Transverse colon (tissue), 4 donors: ENCODE data around the gene EDEM1. TPM values are rescaled to one million over a fixed set of nuclear protein-coding genes. Genes with fewer than 3 reads are reported as not detected.

Source experiments
- DNase-seq: peaks from one replicate; pipeline ENCODE4 v3.0.0-alpha.2; 2019
- H3K27ac ChIP-seq, 4 donors: fragments of 200-600 bp; sonication (generic); 2 replicates each; pipeline ENCODE4 v1.5.1; 2016 to 2018; ENCODE audit warnings: inconsistent platforms in 4 of 4
- H3K27me3 ChIP-seq: fragments of 200-600 bp; sonication (generic); 2 replicates; pipeline ENCODE4 v1.5.1; 2017; ENCODE audit warnings: inconsistent platforms
- H3K36me3 ChIP-seq, 4 donors: fragments of 200-600 bp; sonication (generic); 2 replicates each; pipeline ENCODE4 v1.5.1; 2017 to 2019; ENCODE audit warnings: inconsistent platforms in 4 of 4
- H3K4me1 ChIP-seq, 4 donors: fragments of 200-600 bp; sonication (generic); 2 replicates each; pipeline ENCODE4 v1.5.1; 2017 to 2020; ENCODE audit warnings: inconsistent platforms in 4 of 4
- H3K4me3 ChIP-seq, 4 donors: fragments of 200-600 bp; sonication (generic); 1 replicate in 1 of 4; 2 replicates in 3 of 4; pipeline versions ENCODE4 v1.5.1 to v1.6.1; 2017 to 2019; ENCODE audit warnings: inconsistent platforms in 4 of 4
- H3K9me3 ChIP-seq, 2 donors: fragments of 200-600 bp; sonication (generic); 2 replicates each; pipeline ENCODE4 v1.5.1; 2017 to 2019; ENCODE audit warnings: inconsistent platforms in 2 of 2
- EP300 ChIP-seq: sonication (generic); formaldehyde crosslinking; IDR thresholded peaks from one replicate; pipeline ENCODE4 v1.6.1; 2017; ENCODE audit warnings: antibody characterized with exemption, low read depth
- POLR2A ChIP-seq: fragments of 450-650 bp; IDR thresholded peaks from one replicate; pipeline ENCODE4 v1.6.1; 2016; ENCODE audit warnings: antibody characterized with exemption, mild to moderate bottlenecking, moderate library complexity
- POLR2AphosphoS5 ChIP-seq, 3 donors: sonication (generic); formaldehyde crosslinking; IDR thresholded peaks; one replicate each; pipeline ENCODE4 v1.6.1; 2016; ENCODE audit warnings: antibody characterized with exemption in 3 of 3
- WGBS, 2 donors: methylation state at CpG; one replicate each; pipeline ENCODE4 v1.1.5; 2018; ENCODE audit warnings: low coverage in 1 of 2; 5-methylcytosine and 5-hydroxymethylcytosine counted together
- in situ Hi-C, 4 donors: fragments of 200-750 bp; cut with MboI; loops; one replicate each; pipeline versions ENCODE4 v1.15.0 to v1.15.1; 2017; ENCODE audit warnings: low sequenced_read_pairs in 3 of 4, low pct_ligation_motif_present in 1 of 4, low pct_unique_long_range_greater_than_20kb in 1 of 4
- intact Hi-C: fragments of 100-400 bp; cut with DNase I; formaldehyde crosslinking; loops from one replicate; pipeline ENCODE4 v1.15.1; 2023; ENCODE audit warnings: low total_unique reads
- total RNA-seq, 4 donors: library from RNA; depleted of rRNA; stranded (reverse); fragments of >200 nt; gene quantifications; one replicate each; pipeline ENCODE4 v1.1.0, GENCODE V29; 2016
- TF ChIP-seq, protein P1 (sequence below), 5 experiments: fragments of 200-600 bp in 3 of 5; fragments of 450-650 bp in 2 of 5; sonication (generic) in 3 of 5; IDR thresholded peaks; 1 replicate in 2 of 5; 2 replicates in 3 of 5; pipeline ENCODE4 v1.5.1; 2016 to 2017; ENCODE audit warnings: antibody characterized with exemption in 5 of 5, inconsistent platforms in 3 of 5, mild to moderate bottlenecking in 2 of 5, moderate library complexity in 1 of 5

Gene EDEM1
- total RNA-seq, 4 donors from 2014 or later = 27.3 to 312 (median 42.3) TPM

DNA sequence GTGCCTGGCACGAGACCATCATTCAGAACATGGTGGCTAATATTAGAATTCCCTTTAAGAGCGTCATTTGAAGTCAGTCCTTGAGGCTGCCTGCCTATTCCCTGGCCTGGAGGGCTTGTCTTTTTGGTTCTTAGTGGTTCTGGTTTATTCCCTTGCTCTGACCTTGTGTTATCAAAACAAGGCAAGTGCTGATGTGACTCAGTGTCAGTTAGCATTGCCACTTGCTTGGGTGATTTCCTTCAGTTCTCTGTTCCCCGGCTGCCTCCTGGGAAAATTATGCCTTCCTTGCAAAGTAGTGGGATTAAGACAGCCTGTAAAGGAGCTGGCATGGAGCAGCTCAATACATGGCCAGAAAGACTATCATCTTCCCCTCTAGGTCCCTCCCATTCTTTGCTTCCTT, 64.6 kb downstream of the EDEM1 start:
- peaks cover 0 to 15% (median 1%) of the 10 kb centered on the region in 4 donors for H3K4me1 ChIP-seq
- DNase-seq = no peak
- in situ Hi-C loops = no loop called here
- TF ChIP-seq, protein P1, sequence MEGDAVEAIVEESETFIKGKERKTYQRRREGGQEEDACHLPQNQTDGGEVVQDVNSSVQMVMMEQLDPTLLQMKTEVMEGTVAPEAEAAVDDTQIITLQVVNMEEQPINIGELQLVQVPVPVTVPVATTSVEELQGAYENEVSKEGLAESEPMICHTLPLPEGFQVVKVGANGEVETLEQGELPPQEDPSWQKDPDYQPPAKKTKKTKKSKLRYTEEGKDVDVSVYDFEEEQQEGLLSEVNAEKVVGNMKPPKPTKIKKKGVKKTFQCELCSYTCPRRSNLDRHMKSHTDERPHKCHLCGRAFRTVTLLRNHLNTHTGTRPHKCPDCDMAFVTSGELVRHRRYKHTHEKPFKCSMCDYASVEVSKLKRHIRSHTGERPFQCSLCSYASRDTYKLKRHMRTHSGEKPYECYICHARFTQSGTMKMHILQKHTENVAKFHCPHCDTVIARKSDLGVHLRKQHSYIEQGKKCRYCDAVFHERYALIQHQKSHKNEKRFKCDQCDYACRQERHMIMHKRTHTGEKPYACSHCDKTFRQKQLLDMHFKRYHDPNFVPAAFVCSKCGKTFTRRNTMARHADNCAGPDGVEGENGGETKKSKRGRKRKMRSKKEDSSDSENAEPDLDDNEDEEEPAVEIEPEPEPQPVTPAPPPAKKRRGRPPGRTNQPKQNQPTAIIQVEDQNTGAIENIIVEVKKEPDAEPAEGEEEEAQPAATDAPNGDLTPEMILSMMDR (IDR thresholded peaks at IDR 0.05) = no peak
- TF ChIP-seq EP300 = no peak
- TF ChIP-seq POLR2AphosphoS5 (IDR thresholded peaks at IDR 0.05) = no peak
- no peak for TF ChIP-seq POLR2A
- H3K4me3 ChIP-seq = no peak overlapping the region
- H3K27me3 ChIP-seq = no peaks in the 10 kb centered on the region
- intact Hi-C loops = no loop called here
- H3K27ac ChIP-seq = no peak overlapping the region
- H3K9me3 ChIP-seq = no peaks in the 10 kb centered on the region
- H3K36me3 ChIP-seq = no peaks in the 10 kb centered on the region
- 78% methylated on average over 3 of the region's 3 CpGs; no CpG with 5 or more reads in 1 of the 2 donors for WGBS, 2 donors

DNA sequence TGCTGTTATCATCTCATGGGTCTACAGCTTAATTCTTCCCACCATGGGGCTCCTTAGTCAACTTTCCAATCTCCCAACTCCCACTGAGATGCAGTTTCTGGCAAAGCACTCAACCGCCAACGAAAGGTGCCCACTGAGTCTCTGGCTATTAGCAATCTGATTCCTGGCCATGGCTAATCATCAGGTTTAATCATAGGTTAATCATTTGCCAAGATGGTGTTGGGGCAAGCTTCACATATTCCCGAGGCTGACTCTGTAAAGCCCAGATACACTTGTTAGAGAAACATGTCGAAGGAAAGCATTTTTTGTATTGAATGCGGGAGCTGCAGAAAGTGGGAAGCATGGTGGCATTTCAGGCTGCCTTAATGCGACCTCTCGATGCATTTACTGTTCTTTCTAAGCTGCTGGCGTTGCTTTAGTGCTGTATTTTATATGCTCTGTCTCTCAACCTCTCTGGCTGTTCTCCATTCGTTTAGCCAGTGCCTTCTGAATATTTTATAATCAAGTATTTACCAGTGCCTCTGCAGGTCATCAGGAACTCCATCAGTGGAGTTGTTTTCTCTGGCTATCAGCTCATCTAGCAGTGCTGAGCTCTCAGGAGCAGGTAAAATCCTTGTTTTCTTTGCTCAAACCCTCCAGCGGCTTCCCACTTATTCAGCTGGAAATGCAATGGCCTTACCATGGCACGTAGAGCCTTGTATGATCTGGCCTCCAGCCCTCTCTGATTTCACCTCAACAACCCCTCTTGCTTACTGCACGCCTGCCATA, 67.0 kb downstream of the EDEM1 start:
- Histone ChIP-seq H3K36me3 (no peaks in the 10 kb centered on the region), H3K4me1 (peaks cover 0 to 15% (median 1%) of the 10 kb centered on the region in 4 donors), H3K9me3 (no peaks in the 10 kb centered on the region), H3K27me3 (no peaks in the 10 kb centered on the region), H3K27ac (no peak overlapping the region), H3K4me3 (no peak overlapping the region)
- TF ChIP-seq, protein P1 (IDR thresholded peaks at IDR 0.05) = no peak
- TF ChIP-seq EP300 = no peak
- TF ChIP-seq POLR2AphosphoS5 (IDR thresholded peaks at IDR 0.05) = no peak
- no peak for TF ChIP-seq POLR2A
- WGBS, 2 donors = 93 to 94% methylated on average over 2 to 12 of the region's 12 CpGs
- in situ Hi-C loops (no loop called here), intact Hi-C loops (no loop called here)
- no peak for DNase-seq

- H3K36me3 ChIP-seq = no peaks in the 10 kb centered on the region
- H3K4me3 ChIP-seq = no peak overlapping the region
- in situ Hi-C loops (no loop called here), intact Hi-C loops (no loop called here)
- H3K27me3 ChIP-seq = no peaks in the 10 kb centered on the region
- DNase-seq = no peak
- TF ChIP-seq POLR2A = no peak
- TF ChIP-seq, protein P1 (IDR thresholded peaks at IDR 0.05) = no peak
- no peak for TF ChIP-seq EP300
- no peak for TF ChIP-seq POLR2AphosphoS5 (IDR thresholded peaks at IDR 0.05)
- H3K9me3 ChIP-seq = no peaks in the 10 kb centered on the region
- peaks cover 0 to 12% (median 1%) of the 10 kb centered on the region in 4 donors for H3K4me1 ChIP-seq
- no peak overlapping the region for H3K27ac ChIP-seq
- WGBS, 2 donors = 44 to 59% methylated on average over 2 to 4 of the region's 4 CpGs
Observed at GRCh38 chr3:5255404-5256344, 68.2 kb downstream of the EDEM1 start.

DNA sequence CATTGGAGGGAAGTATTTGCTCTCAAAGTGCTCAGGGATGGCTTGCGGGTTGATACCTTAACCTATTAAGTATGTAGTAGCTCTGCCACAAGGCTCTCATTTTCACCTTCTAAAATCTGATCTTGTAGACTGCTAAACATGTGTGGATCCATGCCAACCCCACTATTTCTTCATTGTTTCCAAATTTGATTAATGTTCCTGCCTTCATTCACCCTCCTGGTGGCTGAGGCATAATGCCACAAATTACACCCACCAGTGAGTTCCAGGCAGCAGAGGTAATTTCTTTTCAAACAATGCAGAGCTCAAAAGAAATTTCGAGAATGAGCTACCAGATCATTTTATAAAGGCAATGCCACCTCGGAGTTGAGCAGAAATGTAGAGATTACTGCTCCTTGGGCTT, 71.0 kb downstream of the EDEM1 start:
- TF ChIP-seq EP300 = no peak
- 78 to 83% methylated on average over 2 to 3 of the region's 3 CpGs for WGBS, 2 donors
- Histone ChIP-seq H3K4me3 (no peak overlapping the region), H3K4me1 (peaks cover 0 to 4% (median 0%) of the 10 kb centered on the region in 4 donors), H3K9me3 (no peaks in the 10 kb centered on the region), H3K36me3 (no peaks in the 10 kb centered on the region), H3K27ac (no peak overlapping the region), H3K27me3 (no peaks in the 10 kb centered on the region)
- in situ Hi-C loops = no loop called here
- intact Hi-C loops = no loop called here
- no peak for DNase-seq
